Activated CD4-positive, alpha-beta T cell treated with anti-CD3 and anti-CD28 coated beads, Interleukin-2, amount 10 ng/mL, durations not matched to agents 24 days and 14 days (primary cell): ENCODE results near the gene FGGY. TPM values are rescaled to one million over a fixed set of nuclear protein-coding genes. Genes with fewer than 3 reads are reported as not detected.

Experiments used
- DNase-seq: peaks from one replicate; pipeline ENCODE4 v3.0.0; 2022
- H3K27ac Mint-ChIP-seq: one replicate; pipeline ENCODE4 v1.8.0; 2022; ENCODE audit warnings: mild to moderate bottlenecking, mixed read lengths
- H3K27me3 Mint-ChIP-seq: one replicate; pipeline ENCODE4 v1.8.0; 2022; ENCODE audit warnings: mixed read lengths
- H3K36me3 Mint-ChIP-seq: one replicate; pipeline ENCODE4 v1.8.0; 2022; ENCODE audit warnings: low read depth, mild to moderate bottlenecking, mixed read lengths
- H3K4me1 Mint-ChIP-seq: one replicate; pipeline ENCODE4 v1.8.0; 2021; ENCODE audit warnings: mixed read lengths
- H3K4me3 Mint-ChIP-seq: one replicate; pipeline ENCODE4 v1.8.0; 2022; ENCODE audit warnings: mild to moderate bottlenecking, moderate library complexity, mixed read lengths
- H3K9me3 Mint-ChIP-seq: one replicate; pipeline ENCODE4 v1.8.0; 2021; ENCODE audit warnings: mixed read lengths
- intact Hi-C: fragments of 100-400 bp; cut with micrococcal nuclease; formaldehyde crosslinking; loops from one replicate; pipeline ENCODE4 v1.15.1; 2023
- total RNA-seq: library from RNA; stranded (reverse); gene quantifications from 2 replicates; pipeline ENCODE4 v1.2.3, GENCODE V29; 2022

FGGY gene
- total RNA-seq, 1 donor from 2014 or later: 8.1 TPM

DNA sequence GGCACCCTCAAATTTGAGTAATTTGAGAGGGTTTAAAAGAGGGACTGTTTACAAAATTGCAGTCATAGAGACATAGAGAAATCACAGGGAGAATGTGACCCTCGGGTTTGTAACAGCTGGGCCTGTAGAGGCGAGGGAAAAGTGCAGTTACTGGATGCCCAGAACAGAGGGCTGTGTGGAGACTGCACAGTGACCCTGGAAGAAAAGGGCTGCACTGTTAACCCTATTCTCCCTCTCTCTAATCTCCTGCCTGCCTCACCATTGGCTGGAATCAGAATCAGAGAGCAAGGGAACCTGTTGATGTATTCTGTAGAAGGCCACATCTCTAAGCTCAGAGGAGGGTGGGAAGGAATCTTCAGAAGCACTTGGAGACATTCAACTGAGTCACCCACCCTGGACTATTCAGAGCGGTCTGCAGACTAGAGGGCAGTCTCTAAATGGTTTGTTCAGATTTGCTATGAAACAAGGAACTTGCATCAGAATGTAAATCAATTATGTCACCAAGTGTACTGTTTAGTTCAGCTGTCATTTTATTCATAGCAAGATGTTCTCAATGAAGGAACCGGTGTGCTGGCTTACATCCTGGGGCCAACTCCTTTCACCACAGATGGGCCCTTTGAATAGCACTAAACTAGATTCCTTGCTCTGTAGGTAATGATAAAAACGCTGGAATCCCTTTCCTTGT lies 385.6 kb downstream of the FGGY start:
- intact Hi-C loops: no loop called here
- Mint-ChIP-seq H3K36me3 (no peaks in the 10 kb centered on the region), H3K9me3 (no peaks in the 10 kb centered on the region)

DNA sequence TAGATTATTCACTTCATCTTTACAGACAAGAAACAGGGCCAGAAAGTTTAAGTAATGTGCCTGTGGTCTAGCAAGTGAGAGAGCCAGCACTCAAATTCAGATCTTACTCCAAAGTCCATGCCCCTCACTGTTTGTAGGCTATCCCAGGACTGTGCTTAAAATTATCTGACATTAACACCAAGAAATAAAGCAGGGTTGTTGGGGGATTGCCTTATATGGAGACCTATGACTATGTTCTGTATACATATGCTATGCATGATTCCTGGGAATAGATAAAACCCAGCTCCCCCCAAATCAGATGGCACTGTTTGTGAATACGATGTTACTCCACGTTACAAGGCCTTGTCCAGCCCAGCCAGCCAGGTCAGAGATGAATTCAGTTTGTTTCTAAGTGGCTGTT lies 386.3 kb downstream of the FGGY start:
- Mint-ChIP-seq H3K27me3 (no peaks in the 10 kb centered on the region), H3K9me3 (no peaks in the 10 kb centered on the region), H3K4me3 (no peak overlapping the region), H3K27ac (no peak overlapping the region), H3K36me3 (no peaks in the 10 kb centered on the region), H3K4me1 (no peaks in the 10 kb centered on the region)
- no peak for DNase-seq
- intact Hi-C loops: no loop called here

More for the DNA sequence above, 385.6 kb downstream of the FGGY start:
- H3K4me3 Mint-ChIP-seq: no peak overlapping the region
- H3K27me3 Mint-ChIP-seq: no peaks in the 10 kb centered on the region
- no peaks in the 10 kb centered on the region for H3K4me1 Mint-ChIP-seq
- no peak overlapping the region for H3K27ac Mint-ChIP-seq
- no peak for DNase-seq

DNA sequence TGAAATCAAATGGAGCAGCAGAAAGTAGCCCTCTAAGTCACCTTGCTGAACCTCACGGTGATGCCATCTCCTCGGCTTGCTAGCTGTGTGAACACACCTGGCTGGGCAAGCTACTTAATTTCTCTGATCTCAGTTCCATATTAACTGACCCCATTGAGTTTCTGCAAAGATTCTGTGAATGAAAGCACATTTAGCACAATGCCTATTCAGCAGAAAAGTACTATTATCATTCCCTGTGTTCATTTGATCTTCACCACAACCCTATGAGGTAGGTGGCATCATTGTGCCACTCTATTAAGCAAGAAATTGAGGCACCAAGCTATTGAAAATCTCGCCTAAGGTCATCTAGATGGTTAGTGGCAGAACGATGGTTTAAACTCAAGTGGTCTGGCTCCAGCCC lies 387.8 kb downstream of the FGGY start:
- no peak overlapping the region for H3K27ac Mint-ChIP-seq
- H3K4me1 Mint-ChIP-seq: no peaks in the 10 kb centered on the region
- H3K27me3 Mint-ChIP-seq: no peaks in the 10 kb centered on the region

DNA sequence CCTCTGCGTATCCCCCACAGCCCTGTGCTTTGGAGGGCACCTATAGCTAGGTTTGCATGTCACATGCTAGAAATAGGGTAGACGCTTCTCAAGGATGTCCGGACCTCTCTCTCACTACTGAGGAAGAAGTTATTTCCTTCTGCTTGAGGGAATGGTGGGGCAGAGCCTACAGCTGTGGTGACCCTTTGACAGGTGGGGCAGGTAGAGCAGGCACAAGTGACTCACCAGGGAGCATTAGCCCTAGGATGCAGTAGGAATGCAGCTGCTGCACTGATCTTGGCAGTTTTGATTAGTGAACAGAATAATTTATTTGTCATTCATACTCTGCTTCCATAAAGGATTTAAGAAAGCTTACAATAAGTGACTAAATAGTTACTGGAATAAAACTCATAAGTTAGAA lies 388.2 kb downstream of the FGGY start:
- no peak overlapping the region for H3K4me3 Mint-ChIP-seq
- H3K4me1 Mint-ChIP-seq: no peaks in the 10 kb centered on the region
- no peaks in the 10 kb centered on the region for H3K27me3 Mint-ChIP-seq
- intact Hi-C loops: no loop called here
- no peaks in the 10 kb centered on the region for H3K9me3 Mint-ChIP-seq
- no peak for DNase-seq
- no peaks in the 10 kb centered on the region for H3K36me3 Mint-ChIP-seq
- no peak overlapping the region for H3K27ac Mint-ChIP-seq

More for the DNA sequence above, 387.8 kb downstream of the FGGY start:
- no peak overlapping the region for H3K4me3 Mint-ChIP-seq
- no peaks in the 10 kb centered on the region for H3K9me3 Mint-ChIP-seq
- H3K36me3 Mint-ChIP-seq: no peaks in the 10 kb centered on the region
- intact Hi-C loops: no loop called here
- DNase-seq: no peak

DNA sequence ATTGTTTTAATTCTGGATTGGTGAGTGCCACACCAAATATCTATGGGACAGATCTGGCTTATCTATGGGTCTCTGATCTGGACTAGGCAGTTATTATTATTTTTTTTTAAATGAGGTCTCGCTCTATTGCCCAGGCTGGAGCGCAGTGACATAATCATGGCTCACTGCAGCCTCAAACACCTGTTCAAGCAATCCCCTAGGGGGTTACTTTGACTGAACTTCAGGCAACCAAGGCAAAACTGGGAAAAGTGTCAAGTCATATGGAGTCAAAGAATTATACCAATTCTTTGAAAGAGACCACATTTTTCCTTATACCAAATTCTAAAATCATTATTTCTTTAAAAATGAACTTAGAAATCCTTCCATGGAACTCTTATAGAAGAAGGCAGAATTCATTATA lies 388.8 kb downstream of the FGGY start:
- Mint-ChIP-seq H3K4me3 (no peak overlapping the region), H3K9me3 (no peaks in the 10 kb centered on the region), H3K27ac (no peak overlapping the region), H3K4me1 (no peaks in the 10 kb centered on the region), H3K36me3 (no peaks in the 10 kb centered on the region), H3K27me3 (no peaks in the 10 kb centered on the region)
- intact Hi-C loops: no loop called here
- no peak for DNase-seq

DNA sequence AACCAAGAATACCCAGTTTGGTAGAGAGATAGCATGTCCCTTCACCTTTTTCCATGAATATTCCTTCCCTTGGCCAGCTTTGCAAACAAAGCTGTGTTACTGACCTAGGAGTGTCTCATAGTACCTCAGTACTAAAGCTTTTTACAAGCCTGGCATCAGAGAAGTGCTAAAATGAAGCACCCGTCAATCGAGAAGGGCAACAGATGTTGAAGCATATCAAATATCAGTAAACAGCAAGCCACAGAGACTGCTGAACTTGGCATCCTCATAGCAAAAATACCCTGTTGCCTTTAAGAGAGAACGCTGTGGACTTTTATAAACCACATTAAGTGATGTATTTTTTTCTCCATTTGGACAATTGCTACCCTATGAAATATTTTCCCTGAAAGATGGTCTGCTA lies 389.3 kb downstream of the FGGY start:
- Mint-ChIP-seq H3K27ac (no peak overlapping the region), H3K36me3 (no peaks in the 10 kb centered on the region), H3K27me3 (no peaks in the 10 kb centered on the region), H3K4me1 (no peaks in the 10 kb centered on the region), H3K9me3 (no peaks in the 10 kb centered on the region), H3K4me3 (no peak overlapping the region)
- no peak for DNase-seq
- intact Hi-C loops: no loop called here

DNA sequence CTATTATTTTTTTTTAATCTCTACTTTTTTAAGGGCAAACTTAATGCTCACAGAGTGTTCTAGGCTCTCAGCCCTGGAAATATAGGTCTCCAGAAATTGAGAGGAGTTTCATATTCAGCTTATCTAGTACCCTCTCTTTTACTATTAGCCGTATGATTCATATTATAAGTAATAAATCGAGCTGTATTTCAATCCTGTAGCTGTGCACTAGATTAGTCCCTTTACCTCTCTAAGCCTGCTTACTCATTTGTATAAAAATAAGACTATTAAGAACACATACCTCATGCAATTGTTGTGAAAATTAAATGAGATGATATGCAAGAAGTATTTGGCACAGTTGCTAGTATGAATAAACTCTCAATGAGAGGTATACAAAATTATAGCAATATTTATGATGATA lies 389.7 kb downstream of the FGGY start:
- DNase-seq: no peak
- Mint-ChIP-seq H3K4me1 (no peaks in the 10 kb centered on the region), H3K27me3 (no peaks in the 10 kb centered on the region), H3K9me3 (no peaks in the 10 kb centered on the region), H3K36me3 (no peaks in the 10 kb centered on the region), H3K4me3 (no peak overlapping the region), H3K27ac (no peak overlapping the region)
- intact Hi-C loops: no loop called here

DNA sequence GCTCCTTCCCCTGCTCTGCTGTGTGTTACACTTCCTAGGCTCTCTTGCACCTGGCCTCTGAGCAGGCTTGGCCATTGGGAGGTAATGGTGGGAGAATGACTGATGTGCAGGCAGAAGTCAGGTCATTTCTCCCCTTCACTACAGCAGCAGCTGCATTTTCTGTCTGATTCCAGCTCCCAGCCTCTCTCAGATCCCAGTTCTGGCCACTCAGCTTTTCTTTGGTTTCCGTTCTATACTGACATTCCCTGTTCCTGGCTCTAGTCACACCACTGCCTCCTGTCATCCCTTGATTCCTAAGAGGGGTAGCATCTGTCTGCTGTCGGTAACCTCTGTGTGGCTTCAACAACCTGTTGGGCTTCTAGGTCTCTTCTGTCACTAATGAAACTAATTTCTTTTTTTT lies 390.2 kb downstream of the FGGY start:
- DNase-seq: no peak
- Mint-ChIP-seq H3K4me1 (no peaks in the 10 kb centered on the region), H3K27me3 (no peaks in the 10 kb centered on the region), H3K36me3 (no peaks in the 10 kb centered on the region), H3K27ac (no peak overlapping the region), H3K9me3 (no peaks in the 10 kb centered on the region), H3K4me3 (no peak overlapping the region)
- intact Hi-C loops: no loop called here

DNA sequence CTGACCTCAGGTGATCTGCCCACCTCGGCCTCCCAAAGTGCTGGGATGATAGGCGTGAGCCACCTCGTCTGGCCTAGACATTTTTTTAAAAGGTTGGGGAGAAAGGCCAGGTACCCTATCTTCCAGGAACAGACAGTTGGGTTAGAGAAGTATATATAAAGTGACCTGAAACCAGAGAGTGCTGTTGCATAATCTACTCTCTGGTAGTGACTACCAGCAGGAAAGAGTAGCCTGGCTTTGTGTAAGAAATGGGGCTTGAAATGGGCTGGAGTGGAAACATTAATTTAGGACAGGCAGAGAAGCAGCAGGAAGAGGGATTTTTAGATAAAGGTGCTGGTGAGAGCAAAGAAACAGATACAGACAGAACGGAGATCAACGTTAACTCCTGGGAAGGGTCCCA lies 392.1 kb downstream of the FGGY start:
- Mint-ChIP-seq H3K27me3 (no peaks in the 10 kb centered on the region), H3K27ac (no peak overlapping the region)

DNA sequence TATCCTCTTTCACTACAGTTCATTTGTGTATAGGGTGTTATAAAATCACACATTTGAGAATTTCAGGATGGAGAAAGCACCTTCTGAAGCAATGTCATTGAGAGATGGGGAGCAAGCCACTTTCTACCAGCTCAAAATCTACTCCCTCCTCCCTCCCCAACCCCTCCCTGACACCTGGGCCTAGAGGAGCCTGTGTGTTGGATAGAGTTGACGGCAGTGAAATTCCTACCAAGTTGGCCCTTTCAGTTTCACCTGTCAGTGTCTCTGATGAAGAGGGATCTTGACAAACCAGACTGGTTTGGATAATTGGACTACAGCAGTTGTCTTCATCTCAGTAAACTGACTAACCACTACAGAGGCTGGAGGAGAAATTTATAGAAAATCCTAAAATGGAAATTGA lies 392.8 kb downstream of the FGGY start:
- DNase-seq: no peak
- H3K4me3 Mint-ChIP-seq: no peak overlapping the region
- H3K36me3 Mint-ChIP-seq: no peaks in the 10 kb centered on the region
- intact Hi-C loops: loop anchor here (10.0 kb wide), 1 partner anchor 195 kb away; no protein-coding TSS in a partner anchor
- no peak overlapping the region for H3K27ac Mint-ChIP-seq
- no peaks in the 10 kb centered on the region for H3K27me3 Mint-ChIP-seq
- peaks cover 6% of the 10 kb centered on the region for H3K9me3 Mint-ChIP-seq
- H3K4me1 Mint-ChIP-seq: no peaks in the 10 kb centered on the region

More for the DNA sequence above, 392.1 kb downstream of the FGGY start:
- no peak for DNase-seq
- Mint-ChIP-seq H3K4me1 (no peaks in the 10 kb centered on the region), H3K4me3 (no peak overlapping the region), H3K9me3 (peaks cover 4% of the 10 kb centered on the region), H3K36me3 (no peaks in the 10 kb centered on the region)
- intact Hi-C loops: no loop called here

DNA sequence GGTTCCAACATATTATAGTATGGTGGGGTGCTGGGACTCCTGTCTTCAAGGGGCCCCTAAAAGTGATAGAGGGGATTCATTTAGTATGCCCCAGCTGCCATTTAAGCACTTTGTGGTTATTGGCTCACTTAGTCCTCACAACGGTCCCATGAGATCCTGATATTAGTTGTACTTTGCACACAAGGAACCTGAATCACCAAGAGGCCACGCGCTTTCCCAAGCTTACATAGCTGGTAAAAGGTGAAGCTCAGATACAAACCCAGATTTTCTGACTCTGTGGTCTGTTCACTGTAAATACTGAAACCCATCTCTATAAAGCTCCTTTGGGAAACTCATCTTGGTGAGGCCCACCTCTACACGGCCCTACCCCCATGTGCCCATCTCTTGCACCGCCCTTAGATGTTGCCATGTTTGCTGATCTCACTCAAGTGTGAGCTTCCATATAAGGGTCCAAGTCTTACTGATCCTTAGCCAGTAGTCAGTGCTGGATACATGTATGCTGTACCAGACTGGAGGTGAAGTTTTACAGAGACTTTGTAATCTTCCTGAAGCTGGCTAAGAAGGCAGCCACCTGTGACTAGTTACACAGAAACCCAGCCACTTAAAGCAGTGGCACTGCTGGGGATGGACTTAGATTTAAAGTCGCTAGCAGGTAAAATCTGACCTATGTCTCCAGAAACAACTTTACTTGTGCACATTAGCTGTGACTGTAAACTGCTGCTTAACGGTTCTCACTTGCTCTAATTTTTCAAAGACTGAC lies 393.5 kb downstream of the FGGY start:
- DNase-seq: no peak
- no peaks in the 10 kb centered on the region for H3K27me3 Mint-ChIP-seq
- no peaks in the 10 kb centered on the region for H3K4me1 Mint-ChIP-seq
- intact Hi-C loops: loop anchor here (10.0 kb wide), 1 partner anchor 196 kb away; no protein-coding TSS in a partner anchor
- no peak overlapping the region for H3K4me3 Mint-ChIP-seq
- no peaks in the 10 kb centered on the region for H3K36me3 Mint-ChIP-seq
- H3K9me3 Mint-ChIP-seq: peaks cover 10% of the 10 kb centered on the region
- H3K27ac Mint-ChIP-seq: no peak overlapping the region

DNA sequence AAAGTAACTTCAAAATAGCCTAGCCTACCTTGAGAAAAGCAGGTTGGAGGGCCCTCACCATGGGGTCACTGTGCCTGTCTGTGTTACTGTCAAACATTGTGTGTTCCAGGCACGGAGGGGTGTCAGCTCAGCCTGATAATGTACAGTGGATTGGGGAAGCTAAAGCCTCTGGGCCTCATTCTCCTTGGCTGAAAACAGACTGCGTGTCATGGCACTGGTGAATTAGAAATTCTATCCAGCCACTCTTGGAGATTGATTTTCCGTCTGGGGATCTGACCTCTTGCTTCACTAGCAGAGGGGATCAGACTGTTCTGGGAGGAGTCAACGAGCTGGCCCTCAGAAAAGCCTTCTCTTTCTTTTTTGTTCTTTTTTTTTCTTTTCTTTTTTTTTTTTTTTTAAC lies 394.4 kb downstream of the FGGY start:
- H3K27ac Mint-ChIP-seq: no peak overlapping the region
- peaks cover 12% of the 10 kb centered on the region for H3K9me3 Mint-ChIP-seq
- no peak overlapping the region for H3K4me3 Mint-ChIP-seq
- H3K4me1 Mint-ChIP-seq: no peaks in the 10 kb centered on the region
- intact Hi-C loops: loop anchor here (10.0 kb wide), 1 partner anchor 196 kb away; no protein-coding TSS in a partner anchor
- no peak for DNase-seq
- no peaks in the 10 kb centered on the region for H3K27me3 Mint-ChIP-seq
- no peaks in the 10 kb centered on the region for H3K36me3 Mint-ChIP-seq

DNA sequence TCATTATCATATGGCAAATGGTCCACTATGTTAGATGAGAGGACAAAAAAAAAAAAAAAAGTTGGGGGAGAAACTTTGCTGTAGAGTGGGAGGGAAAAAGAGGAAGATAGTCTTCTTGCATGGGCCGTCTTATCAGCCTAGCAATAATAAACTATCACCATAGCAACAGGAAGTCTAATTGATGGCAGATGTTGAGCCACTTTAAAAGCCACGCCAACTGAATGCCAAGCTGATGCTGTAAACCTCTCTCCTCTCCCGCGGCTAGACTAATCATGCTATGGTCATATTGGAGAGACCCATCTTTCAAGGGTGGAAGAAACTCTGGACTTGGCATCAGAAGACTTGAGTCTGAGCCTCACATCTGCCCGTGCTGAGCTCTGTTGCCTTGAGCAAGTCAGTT lies 395.7 kb downstream of the FGGY start:
- Mint-ChIP-seq H3K9me3 (peaks cover 12% of the 10 kb centered on the region), H3K27ac (no peak overlapping the region), H3K27me3 (no peaks in the 10 kb centered on the region), H3K4me1 (peaks cover 13% of the 10 kb centered on the region), H3K36me3 (peaks cover 3% of the 10 kb centered on the region), H3K4me3 (no peak overlapping the region)
- no peak for DNase-seq
- intact Hi-C loops: loop anchor here (10.0 kb wide), 1 partner anchor 198 kb away; no protein-coding TSS in a partner anchor

DNA sequence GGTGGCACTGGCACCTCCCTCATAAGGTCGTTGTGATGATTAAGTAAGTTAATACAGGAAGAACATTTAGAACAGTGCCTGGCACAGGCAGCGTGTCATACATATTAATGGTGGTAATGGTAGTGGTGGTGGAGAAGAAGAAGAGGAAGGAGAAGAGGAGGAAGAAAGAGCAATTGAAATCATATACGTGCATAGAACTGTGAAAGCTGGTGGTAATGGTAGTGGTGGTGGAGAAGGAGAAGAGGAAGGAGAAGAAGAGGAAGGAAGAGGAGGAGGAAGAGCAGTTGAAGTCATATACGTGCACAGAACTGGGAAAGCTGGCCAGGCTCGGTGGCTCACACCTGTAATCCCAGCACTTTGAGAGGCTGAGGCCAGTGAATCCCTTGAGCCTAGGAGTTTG lies 396.5 kb downstream of the FGGY start:
- Mint-ChIP-seq H3K27ac (no peak overlapping the region), H3K4me3 (no peak overlapping the region), H3K36me3 (peaks cover 3% of the 10 kb centered on the region), H3K9me3 (peaks cover 12% of the 10 kb centered on the region), H3K4me1 (peaks cover 20% of the 10 kb centered on the region), H3K27me3 (no peaks in the 10 kb centered on the region)
- intact Hi-C loops: loop anchor here (10.0 kb wide), 1 partner anchor 199 kb away; no protein-coding TSS in a partner anchor
- DNase-seq: no peak
